ENCODE results near the gene LGMN. TPM values are rescaled to one million over a fixed set of nuclear protein-coding genes. Genes with fewer than 3 reads are reported as not detected.

LGMN gene
- total RNA-seq, 1 experiment from 2014 or later, result 48.8 TPM

DNA sequence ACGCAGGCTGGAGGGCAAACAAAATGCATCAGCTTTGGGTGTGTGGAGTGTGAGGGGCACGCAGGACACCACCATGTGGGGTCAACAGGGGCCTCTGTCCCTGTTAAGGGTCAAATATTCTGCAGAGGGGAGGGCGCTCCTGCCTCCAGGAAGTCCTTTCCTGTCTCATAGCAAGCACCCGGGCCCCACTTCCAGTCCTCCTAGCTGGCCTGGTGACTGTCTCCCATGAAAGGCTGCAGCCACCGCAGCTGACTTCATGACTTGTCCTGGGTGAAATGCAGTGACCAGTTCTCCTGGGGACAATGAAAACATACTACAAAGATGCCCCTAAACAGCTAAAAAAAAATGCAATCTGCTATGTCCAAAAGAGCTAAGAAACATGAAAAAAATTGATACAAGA lies 53.6 kb downstream of the LGMN start:
- POLR2A ChIA-PET (ENCODE audit: unreplicated experiment), result no interaction called here
- H3F3A ChIP-seq (ENCODE audit: insufficient read depth, low read depth), result peaks cover 17% of the 10 kb centered on the region
- CTCF ChIA-PET, result no interaction called here
- no peak overlapping the region for H3K27ac ChIP-seq
- H3K4me1 ChIP-seq (replicated peaks; ENCODE audit: insufficient read depth), result no peaks in the 10 kb centered on the region
- H3K36me3 ChIP-seq (ENCODE audit: low read depth), result no peaks in the 10 kb centered on the region
- H2AFZ ChIP-seq, result no peak overlapping the region
- H3K9me2 ChIP-seq (ENCODE audit: insufficient read depth), result no peaks in the 10 kb centered on the region
- TF ChIP-seq EZH2 (IDR thresholded peaks at IDR 0.05; ENCODE audit: low read depth), result no peak
- TF ChIP-seq CTCF (conservative IDR thresholded peaks at IDR 0.05), result no peak
- H3K79me2 ChIP-seq (ENCODE audit: low read depth), result no peaks in the 10 kb centered on the region
- intact Hi-C loops (cut with micrococcal nuclease; ENCODE audit: unreplicated experiment), result loop anchor here (5.0 kb wide), 1 partner anchor 238 kb away; no protein-coding TSS in a partner anchor
- no peaks in the 10 kb centered on the region for H3K27me3 ChIP-seq (ENCODE audit: insufficient read depth, low read depth)
- DNase-seq, result no peak
- H3K9me3 ChIP-seq (ENCODE audit: insufficient read depth, low read depth), result no peaks in the 10 kb centered on the region; the same call in 1 of the 2 replicates
- BruUV-seq (replicated peaks), result no TSS peak
- no peaks in the 10 kb centered on the region for H4K20me1 ChIP-seq (ENCODE audit: insufficient read depth)
- H3K4me3 ChIP-seq, result no peak overlapping the region
- H3K4me2 ChIP-seq, result no peak overlapping the region

DNA sequence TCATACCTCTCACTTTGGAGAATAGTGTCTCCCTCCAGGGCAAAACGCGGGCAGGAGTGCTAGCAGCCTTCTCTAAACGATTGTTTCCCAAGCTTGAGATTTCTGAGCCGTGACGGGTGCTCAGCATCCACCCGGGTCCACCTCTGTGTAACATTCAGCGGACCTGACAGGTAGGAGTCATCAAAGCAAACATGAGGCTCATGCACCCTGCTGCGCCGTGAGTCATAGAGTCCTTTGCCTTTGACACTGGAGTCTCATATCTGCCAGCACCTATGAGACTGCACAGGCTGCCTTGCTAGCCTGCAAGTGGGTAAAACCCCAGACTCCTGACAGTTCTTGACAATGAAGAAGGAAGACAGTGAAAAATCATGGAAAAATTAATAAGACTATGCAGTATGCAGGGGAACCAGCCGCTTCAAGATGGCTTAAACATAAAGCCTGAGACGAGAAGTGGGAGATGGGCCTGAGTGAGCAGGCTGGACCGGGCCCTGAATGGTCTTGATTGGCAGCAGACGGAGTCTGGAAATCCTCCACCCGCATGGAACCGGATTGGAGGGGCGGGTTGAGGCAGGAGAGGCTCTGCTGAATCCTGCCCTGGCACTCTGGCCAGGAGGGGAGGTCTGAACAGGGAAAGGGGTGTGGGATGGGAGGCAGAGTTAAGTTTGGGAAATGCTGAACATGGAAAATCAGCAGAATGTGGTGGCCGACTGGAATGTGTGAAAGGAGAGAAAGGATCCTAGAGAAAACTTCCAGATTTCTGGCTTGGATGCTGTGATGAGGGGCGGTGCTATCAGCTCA lies 54.2 kb downstream of the LGMN start:
- no peaks in the 10 kb centered on the region for H4K20me1 ChIP-seq (ENCODE audit: insufficient read depth)
- no peaks in the 10 kb centered on the region for H3K36me3 ChIP-seq (ENCODE audit: low read depth)
- no TSS peak for BruUV-seq (replicated peaks)
- no peak overlapping the region for H3K4me3 ChIP-seq
- no peaks in the 10 kb centered on the region for H3K27me3 ChIP-seq (ENCODE audit: insufficient read depth, low read depth)
- ChIA-PET POLR2A (ENCODE audit: unreplicated experiment) (interaction anchor here (0.6 kb wide), 1 partner anchor 96 kb away, joined by 12 read pairs; no protein-coding TSS in a partner anchor), CTCF (interaction anchor here (0.6 kb wide), 1 partner anchor 216 kb away, joined by 4 read pairs; no protein-coding TSS in a partner anchor)
- H3K9me3 ChIP-seq (ENCODE audit: insufficient read depth, low read depth), result no peaks in the 10 kb centered on the region; the same call in 1 of the 2 replicates
- TF ChIP-seq EZH2 (IDR thresholded peaks at IDR 0.05; ENCODE audit: low read depth) (no peak), CTCF (conservative IDR thresholded peaks at IDR 0.05) (no peak)
- H3K4me2 ChIP-seq, result no peak overlapping the region
- peaks cover 17% of the 10 kb centered on the region for H3F3A ChIP-seq (ENCODE audit: insufficient read depth, low read depth)
- DNase-seq, result peak; percentile 56 to 68
- no peaks in the 10 kb centered on the region for H3K79me2 ChIP-seq (ENCODE audit: low read depth)
- no peaks in the 10 kb centered on the region for H3K4me1 ChIP-seq (replicated peaks; ENCODE audit: insufficient read depth)
- H3K27ac ChIP-seq, result no peak overlapping the region
- H3K9me2 ChIP-seq (ENCODE audit: insufficient read depth), result no peaks in the 10 kb centered on the region
- H2AFZ ChIP-seq, result no peak overlapping the region
- intact Hi-C loops (cut with micrococcal nuclease; ENCODE audit: unreplicated experiment), result loop anchor here (5.0 kb wide), 1 partner anchor 237 kb away; no protein-coding TSS in a partner anchor

- H3F3A ChIP-seq (ENCODE audit: insufficient read depth, low read depth), result peaks cover 17% of the 10 kb centered on the region
- H3K9me2 ChIP-seq (ENCODE audit: insufficient read depth), result no peaks in the 10 kb centered on the region
- DNase-seq, result peak in 1 of 2 experiments; percentile 53
- H3K36me3 ChIP-seq (ENCODE audit: low read depth), result no peaks in the 10 kb centered on the region
- no peaks in the 10 kb centered on the region for H3K27me3 ChIP-seq (ENCODE audit: insufficient read depth, low read depth)
- H4K20me1 ChIP-seq (ENCODE audit: insufficient read depth), result no peaks in the 10 kb centered on the region
- H2AFZ ChIP-seq, result no peak overlapping the region
- POLR2A ChIA-PET (ENCODE audit: unreplicated experiment), result no interaction called here
- CTCF ChIA-PET, result interaction anchor here (0.6 kb wide), 1 partner anchor 11 kb away, joined by 3 read pairs; no protein-coding TSS in a partner anchor
- no peaks in the 10 kb centered on the region for H3K79me2 ChIP-seq (ENCODE audit: low read depth)
- no peak overlapping the region for H3K27ac ChIP-seq
- H3K9me3 ChIP-seq (ENCODE audit: insufficient read depth, low read depth), result no peaks in the 10 kb centered on the region
- H3K4me2 ChIP-seq, result no peak overlapping the region
- intact Hi-C loops (cut with micrococcal nuclease; ENCODE audit: unreplicated experiment), result loop anchor here (5.0 kb wide), 1 partner anchor 236 kb away; no protein-coding TSS in a partner anchor
- H3K4me1 ChIP-seq (replicated peaks; ENCODE audit: insufficient read depth), result no peaks in the 10 kb centered on the region
- TF ChIP-seq CTCF (conservative IDR thresholded peaks at IDR 0.05), result no peak
- no peak for TF ChIP-seq EZH2 (IDR thresholded peaks at IDR 0.05; ENCODE audit: low read depth)
- no peak overlapping the region for H3K4me3 ChIP-seq
- no TSS peak for BruUV-seq (replicated peaks)
These were observed 55.6 kb downstream of the LGMN start for GRCh38 chr14:92692822-92693226.

All from PC-9 (cell line).